ENCODE results near the gene LCN6. TPM values are rescaled to one million over a fixed set of nuclear protein-coding genes. Genes with fewer than 3 reads are reported as not detected.
A peak's percentile ranks its signal among the peaks of the same experiment; 100 is the strongest.

LCN6 gene
- total and polyA plus RNA-seq, 2 of the 13 experiments (the other 11 are each of a cell fraction or from before 2014, with no cell fraction given) = not detected

DNA sequence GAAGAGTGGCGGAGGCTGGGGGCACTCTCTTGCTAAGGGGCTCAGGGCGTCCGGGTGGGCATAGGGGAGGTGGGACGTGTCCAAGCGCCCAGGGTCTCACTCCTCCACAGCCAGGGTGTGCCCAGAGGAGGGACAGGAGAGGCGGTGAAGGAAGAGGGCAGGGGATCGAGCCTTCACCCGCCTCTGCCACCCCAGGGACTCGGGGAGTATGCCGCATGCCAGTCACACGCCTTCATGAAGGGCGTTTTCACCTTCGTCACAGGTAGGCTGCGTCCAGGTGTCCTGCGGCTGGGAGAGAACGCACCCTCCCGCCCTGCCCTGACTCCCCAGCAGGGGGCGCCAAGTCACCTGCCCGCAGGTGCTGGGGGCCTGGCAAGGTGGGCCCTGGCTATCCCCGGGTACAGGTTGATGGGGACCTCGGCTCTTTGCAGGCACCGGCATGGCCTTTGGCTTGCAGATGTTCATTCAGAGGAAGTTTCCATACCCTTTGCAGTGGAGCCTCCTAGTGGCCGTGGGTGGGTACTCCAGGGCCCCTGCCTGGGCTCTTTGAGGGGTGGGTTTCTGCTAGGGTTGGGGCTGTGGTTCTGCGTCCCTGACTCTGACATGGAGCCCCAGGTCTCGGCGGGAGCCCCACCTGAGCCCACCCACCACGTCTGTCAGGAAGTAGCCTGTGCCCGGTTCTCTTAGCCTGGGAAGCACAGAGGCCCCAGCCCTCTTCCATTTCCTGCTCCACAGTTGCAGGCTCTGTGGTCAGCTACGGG lies 43.4 kb upstream of the LCN6 start (continued):
- TF ChIP-seq ZNF280B (CRISPR knock-in tag; IDR thresholded peaks at IDR 0.05; ENCODE audit: borderline replicate concordance) (peak; percentile 88; the same call in 1 of the 2 replicates), ZNF407 (CRISPR knock-in tag; IDR thresholded peaks at IDR 0.05; ENCODE audit: not compliant biosample characterization) (peak; percentile 82), YY1 (IDR thresholded peaks at IDR 0.05; ENCODE audit: insufficient read depth, insufficient replicate concordance, low read depth, low read length) (peak; percentile 23), TMF1 (CRISPR knock-in tag; IDR thresholded peaks at IDR 0.05; ENCODE audit: low read depth) (0 out of 2 replicates have a peak, but pooled peaks have one; percentile 11), MEIS1 (CRISPR knock-in tag; IDR thresholded peaks at IDR 0.05; ENCODE audit: borderline replicate concordance) (0 out of 2 replicates have a peak, but pooled peaks have one; percentile 43), MEF2D (CRISPR knock-in tag; IDR thresholded peaks at IDR 0.05) (no peak; the same call in 1 of the 2 replicates), TARDBP (CRISPR knock-in tag; IDR thresholded peaks at IDR 0.05) (0 out of 2 replicates have a peak, but pooled peaks have one; percentile 31), FIP1L1 (IDR thresholded peaks at IDR 0.05; ENCODE audit: borderline replicate concordance, insufficient read depth, low read depth, low read length) (no peak), ZNF496 (CRISPR knock-in tag; IDR thresholded peaks at IDR 0.05; ENCODE audit: insufficient replicate concordance) (no peak), ZNF577 (CRISPR knock-in tag; IDR thresholded peaks at IDR 0.05; ENCODE audit: borderline replicate concordance, low read depth) (no peak), ZNF564 (CRISPR knock-in tag; IDR thresholded peaks at IDR 0.05) (no peak), POLR2A (IDR thresholded peaks at IDR 0.05; ENCODE audit: insufficient read depth in 1 of 2, low read depth in 2 of 2, low read length in 2 of 2) (no peak), POGZ (CRISPR knock-in tag; IDR thresholded peaks at IDR 0.05) (0 out of 2 replicates have a peak, but pooled peaks have one; percentile 19)
- TF ChIP-seq, protein P1, sequence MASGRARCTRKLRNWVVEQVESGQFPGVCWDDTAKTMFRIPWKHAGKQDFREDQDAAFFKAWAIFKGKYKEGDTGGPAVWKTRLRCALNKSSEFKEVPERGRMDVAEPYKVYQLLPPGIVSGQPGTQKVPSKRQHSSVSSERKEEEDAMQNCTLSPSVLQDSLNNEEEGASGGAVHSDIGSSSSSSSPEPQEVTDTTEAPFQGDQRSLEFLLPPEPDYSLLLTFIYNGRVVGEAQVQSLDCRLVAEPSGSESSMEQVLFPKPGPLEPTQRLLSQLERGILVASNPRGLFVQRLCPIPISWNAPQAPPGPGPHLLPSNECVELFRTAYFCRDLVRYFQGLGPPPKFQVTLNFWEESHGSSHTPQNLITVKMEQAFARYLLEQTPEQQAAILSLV (CRISPR knock-in tag; IDR thresholded peaks at IDR 0.05; ENCODE audit: borderline replicate concordance) = 0 out of 2 replicates have a peak, but pooled peaks have one; percentile 27
- TF ChIP-seq, protein P2, sequence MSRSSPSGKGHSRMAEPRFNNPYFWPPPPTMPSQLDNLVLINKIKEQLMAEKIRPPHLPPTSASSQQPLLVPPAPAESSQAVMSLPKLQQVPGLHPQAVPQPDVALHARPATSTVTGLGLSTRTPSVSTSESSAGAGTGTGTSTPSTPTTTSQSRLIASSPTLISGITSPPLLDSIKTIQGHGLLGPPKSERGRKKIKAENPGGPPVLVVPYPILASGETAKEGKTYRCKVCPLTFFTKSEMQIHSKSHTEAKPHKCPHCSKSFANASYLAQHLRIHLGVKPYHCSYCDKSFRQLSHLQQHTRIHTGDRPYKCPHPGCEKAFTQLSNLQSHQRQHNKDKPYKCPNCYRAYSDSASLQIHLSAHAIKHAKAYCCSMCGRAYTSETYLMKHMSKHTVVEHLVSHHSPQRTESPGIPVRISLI (CRISPR knock-in tag; IDR thresholded peaks at IDR 0.05; ENCODE audit: borderline replicate concordance) = no peak
